Heart left ventricle (tissue), 13 donors: ENCODE measurements around the gene TNFRSF8.

Source experiments
- CTCF ChIP-seq, 12 donors: fragments of 200-600 bp; sonication (generic) in 4 of 12; IDR thresholded peaks; one replicate each; pipeline versions ENCODE4 v1.5.0 to v1.8.0; 2018 to 2022; ENCODE audit warnings: antibody characterized with exemption in 12 of 12, mild to moderate bottlenecking in 5 of 12
- POLR2A ChIP-seq, 2 donors: fragments of 450-650 bp; IDR thresholded peaks; one replicate each; pipeline ENCODE4 v1.6.1; 2017; ENCODE audit warnings: antibody characterized with exemption in 2 of 2, mild to moderate bottlenecking in 2 of 2, moderate library complexity in 2 of 2
- donor health status: ischemic (EF 13 %, LVEDD 7.1; RV severe dilation, severe dysfunction).
- donor health status: DM: no; HTN: yes; CAD: no.
- donor health status: DM: no; HTN: no; CAD: no.
- donor health status: ischemic (EF 25% LVEDD 6.9; RV normal size, moderate dysfunction).
- donor health status: ischemic (EF 25% LVEDD 5.7; RV mildly dilated, moderate dysfunction).
- donor health status: ischemic (EF 35%, LVEDD 5.7; RV mildly dilated, moderate dysfunction).
- donor health status: nonischemic (EF 11% LVEDD 7.7; RV severe dilation, severe dysfunction).
- donor health status: DM: yes; HTN: yes; CAD: no.
- donor health status: PGD.
- donor health status: ischemic (EF 29% LVEDD 5.4; RV normal size, mild dysfunction).
- donor health status: nonischemic (EF 23%, LVEDD 6.1; RV moderate dilation, normal function).

DNA sequence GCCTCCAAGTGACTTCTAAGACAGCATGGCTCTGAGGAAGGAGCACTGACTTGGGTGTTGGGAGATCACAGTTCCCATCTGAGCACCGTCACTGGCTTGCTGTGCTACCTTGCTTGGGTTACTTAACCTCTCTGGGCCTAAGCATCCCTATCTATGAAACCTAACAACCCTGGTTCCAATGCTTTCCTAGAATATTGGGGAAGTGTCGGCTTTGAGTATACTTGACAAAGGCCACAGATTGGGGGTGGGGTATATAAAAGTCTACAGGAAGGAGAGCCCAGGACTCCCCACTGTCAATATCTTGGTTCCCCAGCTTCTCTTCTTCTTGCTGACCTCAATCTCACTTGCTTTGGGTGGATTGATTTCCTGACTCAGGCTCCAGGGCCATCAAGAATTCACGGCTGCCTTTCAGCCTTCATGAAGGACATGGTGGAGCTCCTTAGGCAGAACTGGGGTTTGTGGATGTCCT lies 110.0 kb downstream of the TNFRSF8 start:
- TF ChIP-seq POLR2A (IDR thresholded peaks at IDR 0.05) = no peak
- no peak for TF ChIP-seq CTCF (IDR thresholded peaks at IDR 0.05)
